ENCODE measurements around the gene TANGO6.
"Not testable (repeated sequence)": the region's sequence is repeated elsewhere in the genome, so short reads cannot be mapped to it uniquely, and the experiment has no call there.

TANGO6 gene

DNA sequence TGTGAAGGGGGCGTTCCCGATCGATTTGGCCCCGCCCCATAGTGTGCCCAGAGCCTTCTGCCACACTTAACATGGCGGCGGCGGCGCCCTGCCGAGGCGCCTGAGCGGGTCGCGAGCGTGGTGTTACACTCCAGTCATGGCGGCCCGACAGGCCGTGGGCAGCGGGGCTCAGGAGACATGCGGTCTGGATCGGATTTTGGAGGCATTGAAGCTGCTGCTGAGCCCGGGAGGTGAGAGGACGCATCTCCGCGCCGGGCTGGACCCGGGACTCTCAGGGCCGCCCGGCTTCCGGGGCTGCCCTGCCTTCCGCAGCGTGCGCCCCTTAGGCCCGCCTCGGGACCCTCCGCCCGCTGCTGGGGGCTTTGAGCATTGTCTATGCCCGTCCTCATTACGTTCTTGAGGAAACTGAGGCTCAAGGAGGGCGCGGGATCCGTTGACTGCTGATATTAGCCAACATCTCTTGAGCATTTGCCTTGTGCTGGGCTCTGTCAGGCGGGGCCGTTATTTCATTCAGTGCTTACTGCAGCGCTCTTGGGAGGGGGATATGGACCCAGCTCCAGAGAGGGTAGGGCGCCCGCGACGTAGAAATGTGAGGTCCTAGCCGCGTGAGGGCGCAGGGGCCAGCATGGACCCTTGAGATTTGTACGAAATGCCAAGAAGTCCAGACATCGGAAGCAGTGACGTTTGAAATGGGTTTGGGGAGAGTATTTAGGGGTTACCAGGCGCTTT lies at the start of gene TANGO6:
Gene TANGO6 (plus strand): TSS at position 50 of the 729 bp plus-strand sequence. CDS start 87 bp downstream, at position 137.
- peak; percentile 79 to 80 for DNase-seq

DNA sequence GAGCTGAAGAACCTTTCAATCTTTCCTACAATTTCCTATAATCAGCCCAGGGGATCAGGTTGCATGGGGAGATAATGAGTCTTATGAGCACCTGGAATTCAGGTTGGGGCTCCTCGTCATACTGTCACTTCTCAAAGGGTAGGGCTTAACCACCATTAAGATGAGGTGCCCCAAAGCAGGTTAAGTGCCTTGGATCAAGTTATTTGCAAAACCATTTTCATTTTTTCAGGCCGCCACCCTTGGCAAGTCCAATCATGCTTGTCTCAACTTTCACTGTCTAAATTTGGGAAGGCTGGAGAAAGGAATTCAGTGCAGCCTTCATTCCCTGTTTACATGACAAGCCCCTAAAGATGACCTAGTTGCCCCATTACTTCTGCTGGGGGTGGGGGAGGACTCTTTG lies 44.9 kb upstream of the TANGO6 start:
- no peak for DNase-seq

DNA sequence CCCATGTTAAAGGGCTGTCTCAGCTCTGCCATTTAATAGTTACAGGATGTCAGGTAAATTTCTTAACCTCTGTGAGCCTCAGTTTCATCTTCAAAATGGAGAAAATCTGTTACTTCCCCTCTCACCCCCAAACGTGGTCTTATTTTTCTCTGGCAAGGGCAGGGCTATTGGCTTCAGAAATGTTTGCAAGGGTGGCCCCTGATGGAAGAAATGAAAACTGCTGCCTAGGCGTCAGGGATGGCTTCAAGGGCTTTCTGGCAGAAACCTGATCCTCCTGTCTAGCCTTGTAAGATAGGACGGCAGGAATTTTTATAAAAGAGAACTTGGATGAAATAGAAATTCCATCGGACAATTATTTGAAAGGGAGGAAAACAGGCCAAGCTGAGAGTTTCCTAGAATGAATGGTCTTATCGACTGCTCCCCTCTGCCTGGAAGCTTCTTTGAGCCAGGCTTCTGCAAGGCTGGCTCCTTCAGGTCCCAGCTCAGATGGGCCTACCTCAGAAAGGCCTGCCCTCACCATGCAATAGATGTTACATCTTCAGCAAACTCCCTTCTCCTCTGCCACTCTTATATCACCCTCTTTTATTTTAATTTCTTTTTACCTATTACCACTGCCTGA lies 43.0 kb upstream of the TANGO6 start:
- peak; percentile 40 to 60 for DNase-seq

DNA sequence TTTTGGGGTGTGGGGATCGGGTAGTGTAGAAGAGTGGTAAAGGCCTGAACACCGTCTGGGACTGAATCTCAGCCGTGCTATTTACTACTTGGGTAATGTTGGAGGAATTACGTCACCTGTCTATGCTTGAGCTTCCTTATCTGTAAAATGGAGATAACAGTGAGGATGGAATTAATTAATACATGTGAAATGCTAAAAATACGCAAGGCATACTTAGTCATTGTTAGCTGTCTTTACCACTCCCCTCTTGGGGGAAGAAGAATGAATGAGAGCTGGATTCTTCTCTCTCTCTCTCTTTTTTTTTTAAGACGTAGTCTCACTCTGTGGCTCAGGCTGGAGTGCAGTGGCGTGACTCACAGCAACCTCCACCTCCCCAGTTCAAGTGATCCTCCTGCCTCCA lies 41.1 kb upstream of the TANGO6 start:
- DNase-seq, result no peak

DNA sequence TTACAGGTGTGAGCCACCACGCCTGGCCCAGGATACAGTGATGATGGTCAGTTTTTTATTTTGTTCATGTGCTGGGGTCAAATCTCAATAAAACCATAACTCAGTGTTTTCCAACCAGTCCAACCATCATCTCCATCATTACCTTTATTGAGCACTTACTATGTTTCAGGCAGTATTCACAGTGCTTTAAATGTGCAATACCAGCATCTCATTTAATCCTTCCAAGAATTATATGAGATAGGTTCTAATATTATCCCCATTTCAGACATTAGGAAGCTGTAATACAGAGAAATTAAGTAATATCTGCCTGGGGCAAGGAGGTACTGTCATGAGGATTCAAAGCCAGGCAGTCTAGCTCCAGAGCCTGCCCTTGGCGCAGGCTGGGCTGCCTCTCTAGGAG lies 36.9 kb upstream of the TANGO6 start:
- DNase-seq, result no peak

DNA sequence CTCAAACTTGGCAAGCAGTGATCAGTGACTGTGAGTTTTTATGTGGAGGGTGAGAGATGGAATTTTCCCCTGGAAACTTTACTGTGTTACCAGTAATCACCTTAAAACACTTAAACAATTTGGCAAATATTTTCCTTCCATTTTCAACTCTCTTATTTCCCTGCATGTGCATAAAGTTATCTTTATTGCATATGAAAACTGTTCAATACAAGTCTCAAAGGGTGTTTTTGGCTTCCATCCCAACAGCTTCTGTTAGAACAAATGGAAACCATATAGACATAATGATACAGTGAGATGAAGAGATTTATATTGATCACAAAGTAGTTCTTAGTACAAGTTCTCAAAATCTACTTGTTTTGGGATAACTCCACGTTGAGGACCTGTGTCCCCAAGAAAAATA lies 36.4 kb upstream of the TANGO6 start:
- DNase-seq, result no peak

DNA sequence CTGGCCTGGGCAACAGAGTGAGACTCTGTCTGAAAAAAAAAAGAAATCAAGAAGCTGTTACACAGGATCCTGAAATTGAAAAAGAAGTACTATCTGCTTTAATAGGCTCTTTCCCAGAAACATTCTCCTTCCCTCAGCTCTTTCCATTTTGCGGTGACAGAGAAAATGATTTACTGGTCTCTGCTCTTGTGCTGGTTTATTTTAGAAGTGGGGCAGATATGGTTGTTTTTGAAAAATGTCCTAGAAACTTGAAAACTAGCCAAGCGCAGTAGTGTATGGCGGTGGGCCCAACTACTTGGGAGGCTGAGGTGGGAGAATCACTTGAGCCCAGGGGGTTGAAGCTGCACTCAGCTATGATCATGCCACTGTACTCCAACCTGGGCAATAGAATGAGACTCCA lies 28.8 kb upstream of the TANGO6 start:
- DNase-seq, result no peak

DNA sequence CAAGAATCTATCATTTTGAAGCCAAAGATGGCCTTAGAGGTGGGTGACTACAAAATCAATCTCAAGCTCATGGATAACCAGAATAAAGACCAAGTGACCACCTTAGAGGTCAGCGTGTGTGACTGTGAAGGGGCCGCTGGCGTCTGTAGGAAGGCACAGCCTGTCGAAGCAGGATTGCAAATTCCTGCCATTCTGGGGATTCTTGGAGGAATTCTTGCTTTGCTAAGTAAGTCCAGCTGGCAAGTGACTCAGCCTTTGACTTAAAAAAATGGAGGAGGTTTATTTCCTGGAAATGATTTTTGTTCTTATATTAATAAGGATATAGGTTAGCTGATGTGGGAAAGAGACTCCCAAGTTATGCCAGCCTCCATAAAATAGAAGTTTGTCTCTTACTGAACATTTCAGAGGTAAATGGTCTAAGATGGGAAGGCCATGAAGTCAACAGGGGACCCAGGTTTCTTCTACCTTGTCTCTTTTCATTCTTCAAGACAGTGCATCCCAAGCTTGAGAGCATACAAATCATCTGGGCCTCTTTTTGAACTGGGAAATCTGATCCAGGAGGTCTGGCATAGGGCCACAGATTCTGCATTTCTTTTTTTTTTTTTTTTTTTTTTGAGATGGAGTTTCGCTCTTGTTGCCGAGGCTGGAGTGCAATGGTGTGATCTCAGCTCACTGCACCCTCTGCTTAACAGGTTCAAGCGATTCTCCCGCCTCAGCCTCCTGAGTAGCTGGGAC lies 19.8 kb upstream of the TANGO6 start:
- DNase-seq, result no peak

DNA sequence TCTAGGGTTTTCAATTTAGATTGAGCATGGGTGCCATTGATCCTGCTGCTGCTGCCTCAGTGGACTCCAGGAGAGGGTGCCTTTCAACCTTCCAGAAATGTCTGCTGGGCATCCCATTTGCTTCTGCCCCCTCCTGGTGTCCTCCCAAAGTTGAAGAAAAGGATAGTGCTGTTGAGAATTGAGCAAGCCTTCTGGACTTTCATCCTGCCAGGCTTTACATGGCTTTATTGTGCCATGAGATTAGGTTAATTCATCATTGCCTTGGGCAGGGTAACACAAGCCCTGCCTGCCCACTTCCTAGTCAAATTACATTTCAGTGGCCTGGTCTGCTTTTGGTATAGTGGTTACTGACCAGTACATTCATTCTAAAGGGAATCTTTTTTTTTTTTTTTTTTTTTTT lies 17.9 kb upstream of the TANGO6 start:
- DNase-seq, result no peak

DNA sequence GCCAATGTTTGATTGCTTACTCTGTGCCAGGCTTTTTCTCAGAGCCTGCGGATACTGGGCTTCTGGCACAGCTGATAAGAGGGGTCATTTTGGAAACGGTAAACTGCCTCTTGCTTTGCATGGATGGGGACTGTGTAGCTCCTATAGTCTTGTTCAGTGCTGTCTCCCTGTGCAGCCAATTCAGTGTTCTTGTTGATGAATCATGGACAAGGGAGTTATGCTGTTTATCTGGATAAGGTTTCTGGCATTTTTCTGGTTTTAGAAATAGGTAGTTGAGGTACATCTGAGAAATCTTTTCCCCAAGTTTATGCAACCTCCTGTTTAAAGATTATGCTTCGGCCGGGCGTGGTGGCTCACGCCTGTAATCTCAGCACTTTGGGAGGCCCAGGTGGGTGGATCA lies 16.7 kb upstream of the TANGO6 start:
- no peak for DNase-seq

DNA sequence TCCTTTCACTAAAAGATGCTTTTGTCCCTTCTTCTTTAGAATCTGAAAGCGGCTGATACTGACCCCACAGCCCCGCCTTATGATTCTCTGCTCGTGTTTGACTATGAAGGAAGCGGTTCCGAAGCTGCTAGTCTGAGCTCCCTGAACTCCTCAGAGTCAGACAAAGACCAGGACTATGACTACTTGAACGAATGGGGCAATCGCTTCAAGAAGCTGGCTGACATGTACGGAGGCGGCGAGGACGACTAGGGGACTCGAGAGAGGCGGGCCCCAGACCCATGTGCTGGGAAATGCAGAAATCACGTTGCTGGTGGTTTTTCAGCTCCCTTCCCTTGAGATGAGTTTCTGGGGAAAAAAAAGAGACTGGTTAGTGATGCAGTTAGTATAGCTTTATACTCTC lies 10.1 kb upstream of the TANGO6 start:
- DNase-seq, result no peak

DNA sequence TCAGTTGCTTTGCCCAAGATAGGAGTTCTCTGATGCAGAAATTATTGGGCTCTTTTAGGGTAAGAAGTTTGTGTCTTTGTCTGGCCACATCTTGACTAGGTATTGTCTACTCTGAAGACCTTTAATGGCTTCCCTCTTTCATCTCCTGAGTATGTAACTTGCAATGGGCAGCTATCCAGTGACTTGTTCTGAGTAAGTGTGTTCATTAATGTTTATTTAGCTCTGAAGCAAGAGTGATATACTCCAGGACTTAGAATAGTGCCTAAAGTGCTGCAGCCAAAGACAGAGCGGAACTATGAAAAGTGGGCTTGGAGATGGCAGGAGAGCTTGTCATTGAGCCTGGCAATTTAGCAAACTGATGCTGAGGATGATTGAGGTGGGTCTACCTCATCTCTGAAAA lies 8.8 kb upstream of the TANGO6 start:
- no peak for DNase-seq

DNA sequence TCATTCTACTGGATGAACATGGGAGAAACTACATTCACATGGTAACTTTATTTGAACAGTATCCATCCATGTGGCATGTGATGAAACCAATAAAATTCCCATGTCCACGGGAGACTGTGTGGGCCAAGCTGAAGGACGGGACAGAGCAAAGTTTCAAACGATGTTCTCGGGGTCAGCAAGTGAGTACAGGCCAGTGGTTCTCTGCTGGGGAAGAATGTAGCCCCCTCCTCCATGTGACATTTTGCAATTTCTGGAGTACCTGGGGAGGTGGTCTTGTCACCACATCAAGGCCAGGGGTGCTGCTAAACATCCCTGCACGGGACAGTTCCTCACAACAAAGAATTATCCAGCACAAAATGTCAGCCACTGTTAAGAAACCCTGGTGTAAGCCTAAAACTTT lies 7.4 kb upstream of the TANGO6 start:
- no peak for DNase-seq

DNA sequence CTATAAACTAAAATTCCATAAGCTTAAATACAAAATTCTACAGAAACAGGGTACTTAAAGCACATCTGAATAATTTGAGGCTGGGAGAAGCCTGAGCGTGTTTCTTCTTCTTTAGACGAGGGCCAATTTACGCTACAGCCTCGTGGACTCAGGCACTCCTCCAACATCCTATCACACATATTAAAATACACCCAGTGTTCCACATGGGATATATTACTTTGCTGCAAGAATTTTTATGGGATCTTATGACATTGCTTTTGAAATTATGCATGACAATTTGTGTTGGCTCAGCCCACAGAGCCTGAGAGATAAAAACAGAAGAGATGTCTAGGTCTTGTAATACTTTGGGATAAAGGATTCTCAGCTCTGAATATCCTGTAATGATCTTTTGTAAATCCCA lies 3.5 kb upstream of the TANGO6 start:
- DNase-seq, result no peak

DNA sequence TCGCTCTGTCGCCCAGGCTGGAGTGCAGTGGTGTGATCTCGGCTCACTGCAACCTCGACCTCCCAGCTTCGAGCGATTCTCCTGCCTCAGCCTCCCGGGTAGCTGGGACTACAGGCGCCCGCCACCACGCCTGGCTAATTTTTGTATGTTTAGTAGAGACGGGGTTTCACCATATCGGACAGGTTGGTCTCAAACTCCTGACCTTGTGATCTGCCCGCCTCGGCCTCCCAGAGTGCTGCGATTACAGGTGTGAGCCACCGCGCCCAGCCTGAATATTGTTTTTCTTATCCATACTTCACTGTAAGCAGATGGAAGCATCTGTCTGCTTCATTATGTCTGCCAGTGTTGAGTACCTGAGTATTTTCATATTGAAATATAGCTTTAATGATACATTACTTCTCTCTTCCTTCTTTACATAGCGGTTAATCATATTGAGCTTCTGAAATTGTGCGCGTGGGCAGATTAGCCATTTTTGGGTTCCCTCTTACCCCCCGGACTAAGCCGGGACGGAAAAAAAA lies 308 bp upstream of the TANGO6 start:
- DNase-seq, result not testable (repeated sequence)

DNA sequence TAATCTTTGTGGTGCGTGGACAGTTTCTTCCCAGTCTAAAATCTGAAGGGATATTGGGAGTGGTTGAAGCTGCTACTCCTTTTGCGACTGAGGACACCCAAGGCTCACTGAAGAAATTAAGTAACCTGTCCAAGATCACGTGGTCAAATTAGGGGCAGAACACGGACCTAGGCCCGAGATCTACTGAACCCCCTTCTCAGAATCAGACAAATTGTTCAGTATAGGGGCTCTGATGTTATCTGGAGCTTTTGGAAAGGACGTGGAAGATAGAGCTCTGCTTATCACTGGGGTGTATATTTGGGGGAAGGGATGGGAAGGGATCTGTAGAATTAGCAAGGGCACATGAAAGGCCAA lies 857 bp downstream of the TANGO6 start:
- no peak for DNase-seq

DNA sequence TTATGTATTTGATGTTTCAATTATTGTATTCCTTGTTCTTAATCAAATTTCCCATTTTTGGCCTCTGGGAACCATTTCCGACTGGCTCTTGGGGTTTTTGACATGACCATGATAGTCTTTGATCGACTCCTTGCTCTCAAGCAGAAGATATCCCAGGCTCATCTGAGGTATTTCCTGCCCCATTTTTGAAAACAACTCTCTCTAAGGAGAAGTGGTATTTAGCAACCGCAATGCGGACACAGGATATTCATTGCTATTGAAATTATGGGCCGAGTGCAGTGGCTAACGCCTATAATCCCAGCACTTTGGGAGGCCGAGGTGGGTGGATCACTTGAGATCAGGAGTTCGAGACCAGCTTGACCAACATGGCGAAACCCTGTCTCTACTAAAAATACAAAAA lies 5.5 kb downstream of the TANGO6 start:
- DNase-seq, result no peak

DNA sequence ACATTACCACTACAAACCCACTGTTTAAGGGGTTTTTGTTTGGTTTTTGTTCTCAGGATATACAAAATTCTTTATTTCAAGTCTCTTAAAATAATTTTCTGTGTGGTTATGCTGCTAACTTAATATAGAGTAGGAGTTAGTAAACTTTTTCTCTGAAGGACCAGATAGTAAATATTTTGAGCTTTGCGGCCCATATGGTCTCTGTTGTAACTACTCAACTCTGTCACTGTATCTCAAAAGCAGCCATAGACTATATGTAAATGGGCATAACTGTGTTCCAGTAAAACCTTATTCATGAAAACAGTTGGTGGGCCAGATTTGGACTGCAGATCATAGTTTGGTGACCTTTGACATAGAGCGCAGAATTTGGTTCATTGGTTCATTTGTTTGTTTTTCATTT lies 7.2 kb downstream of the TANGO6 start:
- DNase-seq, result no peak

DNA sequence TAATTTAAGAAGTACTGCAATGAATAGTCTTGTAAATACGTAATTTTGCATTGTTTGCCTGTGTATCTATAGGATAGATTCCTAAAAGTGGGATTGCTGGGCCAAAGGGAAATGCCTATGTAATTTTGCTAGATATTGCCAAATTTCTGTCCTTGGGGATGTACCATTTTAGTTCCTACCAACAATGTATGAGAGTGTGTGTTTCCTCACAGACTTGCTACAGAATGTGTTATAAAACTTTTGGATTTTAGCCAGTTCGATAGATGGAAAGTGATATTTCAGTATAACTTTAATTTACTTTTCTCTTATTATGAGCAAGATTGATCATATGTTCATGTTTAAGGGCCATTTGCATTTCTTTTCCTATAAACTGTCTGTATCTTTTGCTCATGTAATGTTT lies 8.3 kb downstream of the TANGO6 start:
- no peak for DNase-seq

DNA sequence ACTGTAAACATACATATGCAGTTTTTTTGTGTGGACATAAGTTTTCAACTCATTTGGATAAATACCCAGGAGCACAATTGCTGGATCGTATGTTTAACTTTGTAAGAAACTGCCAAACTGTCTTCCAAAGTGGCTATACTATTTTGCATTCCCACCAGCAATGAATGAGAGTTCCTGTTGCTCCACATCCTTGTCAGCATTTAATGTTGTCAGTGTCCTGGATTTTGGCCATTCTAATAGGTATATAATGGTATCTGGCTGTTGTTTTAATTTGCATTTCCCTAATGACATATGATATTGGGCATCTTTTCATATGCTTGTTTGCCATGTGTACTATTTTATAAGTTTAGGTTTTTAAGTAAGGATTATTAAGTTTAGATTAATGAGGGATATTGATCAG lies 14.1 kb downstream of the TANGO6 start:
- no peak for DNase-seq

DNA sequence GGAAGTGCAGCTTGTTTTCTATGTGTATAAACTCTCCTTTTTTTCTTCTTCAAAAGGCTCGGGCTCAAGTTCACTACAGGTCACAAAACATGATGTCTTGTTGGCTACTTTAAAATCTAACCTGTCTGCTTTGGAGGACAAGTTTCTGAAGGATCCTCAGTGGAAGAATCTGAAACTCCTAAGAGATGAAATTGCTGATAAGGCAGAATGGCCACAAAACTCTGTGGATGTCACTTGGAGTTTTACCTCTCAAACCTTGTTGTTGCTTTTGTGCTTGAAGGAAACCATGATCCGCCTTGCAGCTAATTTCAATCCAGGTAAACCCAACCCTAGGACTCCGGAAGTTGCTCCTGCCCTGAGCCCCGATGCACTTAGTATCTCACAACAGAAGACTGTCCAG lies 16.5 kb downstream of the TANGO6 start:
- DNase-seq, result no peak

DNA sequence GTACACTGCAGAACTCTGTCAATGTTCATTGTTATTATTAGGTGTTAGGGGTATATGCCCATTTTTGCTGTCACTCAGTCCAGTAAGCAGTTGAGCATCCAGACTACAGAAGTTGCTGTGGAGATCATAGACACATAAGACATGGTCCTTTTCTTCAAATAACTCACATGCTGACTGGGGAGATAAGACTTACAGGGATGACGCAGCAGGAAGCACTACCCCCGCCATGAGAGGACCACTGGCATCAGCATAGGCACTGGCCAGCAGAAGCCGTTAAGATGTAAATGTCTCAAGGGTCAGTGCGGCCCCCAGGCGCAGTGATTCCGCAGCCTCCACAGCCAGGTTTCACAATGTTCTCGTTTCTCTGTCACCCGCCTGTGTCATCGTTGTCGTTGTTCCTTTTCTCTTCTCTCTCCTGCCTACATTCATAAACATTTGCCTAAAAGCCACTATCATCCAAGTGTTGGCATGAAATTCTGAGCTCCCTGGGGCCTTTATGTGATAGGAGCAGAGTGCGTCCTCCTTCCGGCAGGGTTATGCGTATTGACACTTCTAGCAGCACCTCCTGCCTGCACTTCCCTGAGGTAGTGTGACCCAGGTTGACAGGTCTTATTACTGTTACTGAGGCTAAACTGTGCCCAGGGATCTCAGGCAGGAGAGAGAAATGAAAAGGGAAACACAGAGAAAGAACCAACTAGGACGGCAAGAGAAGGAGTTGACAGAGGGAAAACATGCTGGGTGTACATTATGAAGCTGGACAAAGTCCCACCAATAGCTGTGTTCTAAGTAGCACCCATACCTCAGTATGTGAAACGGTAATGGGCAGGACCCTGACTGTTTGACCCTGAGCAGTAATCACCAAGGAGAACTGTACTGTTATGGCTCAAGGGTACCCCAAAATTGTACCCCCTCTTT lies 17.9 kb downstream of the TANGO6 start:
- no peak for DNase-seq

DNA sequence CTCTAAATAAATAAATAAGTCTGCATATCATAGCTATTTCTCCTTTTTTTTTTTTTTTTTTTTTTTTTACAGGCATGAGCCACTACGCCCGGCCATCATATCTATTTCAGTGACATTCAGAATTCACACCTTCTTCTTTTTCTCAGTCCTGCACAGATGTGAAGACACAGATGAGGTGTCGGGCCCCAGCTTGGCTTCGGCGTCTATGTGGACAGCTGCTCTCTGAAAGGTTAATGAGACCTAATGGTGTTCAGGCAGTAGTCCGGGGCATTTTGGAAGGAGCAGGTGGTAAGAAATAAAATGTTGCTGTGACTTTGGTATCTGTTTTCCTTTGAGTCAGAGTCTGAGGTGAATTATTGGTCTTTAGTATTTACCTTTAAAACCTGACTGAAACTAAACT lies 23.6 kb downstream of the TANGO6 start:
- DNase-seq, result no peak

Data from NCI-H2081 (cell line).